GM12873 (cell line): ENCODE measurements around the gene UTP4.

Experiments
- CTCF ChIP-seq: IDR thresholded peaks from 2 replicates; pipeline ENCODE4 v1.5.1; 2012; ENCODE audit warnings: low read depth, mild to moderate bottlenecking, moderate library complexity, low read length, control low read depth; ENCODE audit not compliant: insufficient read depth; ENCODE audit errors: missing control alignments

UTP4 gene

GRCh38 chr16:69126221-69126620, 6.2 kb upstream of the UTP4 start:
- TF ChIP-seq CTCF, result no peak

GRCh38 chr16:69127966-69128510, 4.4 kb upstream of the UTP4 start:
- TF ChIP-seq CTCF, result no peak

GRCh38 chr16:69130461-69130860, 2.0 kb upstream of the UTP4 start:
- TF ChIP-seq CTCF, result no peak

DNA sequence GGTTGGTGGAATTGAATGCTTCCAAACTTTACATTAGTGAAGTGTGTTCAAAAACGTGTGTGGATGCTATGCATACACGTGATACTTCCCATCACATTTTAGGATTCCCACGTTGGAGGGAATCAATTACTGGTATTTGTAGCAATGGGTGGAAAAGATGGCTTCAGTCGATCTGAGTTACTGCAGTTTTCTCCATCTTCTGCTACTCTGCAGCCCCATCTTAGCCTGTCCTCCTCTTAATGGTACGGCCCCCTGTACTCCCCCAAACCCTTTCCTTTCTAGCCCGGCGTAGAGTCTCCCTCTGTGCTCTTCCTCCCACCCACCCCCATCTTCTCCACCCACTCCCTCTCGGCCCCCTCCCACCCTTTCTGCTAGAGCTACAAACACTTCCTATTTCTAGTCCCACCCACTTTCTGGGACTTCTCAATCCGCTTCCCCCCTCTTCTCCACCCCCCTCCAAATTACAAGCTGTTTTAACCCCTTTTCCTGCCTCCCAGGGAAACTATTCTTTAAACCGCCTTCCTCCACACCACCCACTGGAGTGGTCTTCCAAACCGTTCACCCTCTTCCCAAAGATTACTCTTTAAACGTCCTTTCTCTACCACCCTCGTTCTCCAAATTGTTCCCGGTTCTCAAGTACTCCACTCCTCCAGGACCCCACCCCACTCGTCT, 1.1 kb upstream of the UTP4 start:
- TF ChIP-seq CTCF, result no peak

DNA sequence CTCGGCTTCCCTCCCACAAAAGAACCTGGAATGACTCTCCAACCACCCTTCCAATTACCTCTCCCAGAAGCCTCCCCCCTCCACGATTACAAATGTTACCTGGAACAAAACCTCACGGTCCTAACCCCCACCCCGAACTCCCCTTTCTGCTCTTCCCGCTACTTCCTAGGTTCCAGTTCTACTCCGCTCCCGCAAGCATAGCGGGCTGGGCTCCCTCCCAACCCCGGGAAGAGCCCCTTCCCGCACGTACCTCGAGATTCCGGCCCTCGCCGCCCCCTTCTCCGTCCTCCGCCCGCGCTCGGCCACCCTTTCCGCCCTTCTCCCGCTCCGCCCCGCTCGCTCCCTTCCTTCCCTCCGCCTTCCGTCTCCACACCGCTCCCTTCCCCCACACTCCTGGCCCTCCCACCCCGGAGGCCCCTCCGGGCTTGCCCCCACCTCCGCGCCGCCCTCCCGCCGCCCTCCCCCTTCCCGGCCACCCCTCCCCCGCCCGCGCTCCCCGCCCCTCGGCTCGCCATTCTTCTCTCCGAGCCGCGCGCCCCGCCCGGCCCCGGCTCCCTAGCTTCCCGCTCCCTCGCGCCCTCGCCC, 518 bp upstream of the UTP4 start:
- no peak for TF ChIP-seq CTCF

- no peak for TF ChIP-seq CTCF
These were observed 1.0 kb downstream of the UTP4 start for GRCh38 chr16:69133373-69133954.

DNA sequence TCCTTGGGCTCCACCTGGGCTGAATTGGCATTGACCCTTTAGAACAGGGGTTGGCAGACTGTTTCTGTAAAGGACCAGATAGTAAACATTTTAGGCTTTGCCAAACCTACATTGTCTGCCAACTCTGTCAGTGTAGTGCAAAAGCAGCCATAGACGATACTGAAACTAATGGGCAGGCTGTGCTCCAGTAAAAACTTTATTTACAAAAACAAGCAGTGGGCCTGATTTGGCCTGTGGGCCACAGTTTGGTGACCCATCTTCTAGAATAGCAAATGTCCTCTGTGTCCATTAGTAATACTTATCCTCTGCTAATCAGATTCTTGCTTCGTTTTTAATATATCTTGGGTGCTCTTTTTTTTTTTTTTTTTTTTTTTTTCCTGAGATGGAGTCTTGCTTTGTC, 6.2 kb downstream of the UTP4 start:
- TF ChIP-seq CTCF, result no peak
